Activated CD8-positive, alpha-beta memory T cell treated with anti-CD3 and anti-CD28 coated beads, Interleukin-2, amount 10 ng/mL, durations not matched to agents 7 days and 5 days (primary cell): ENCODE results near the gene DNAJC8. TPM values are rescaled to one million over a fixed set of nuclear protein-coding genes. Genes with fewer than 3 reads are reported as not detected.

Source experiments
- ATAC-seq: fragments of 150-1000 bp; cut with Tn5 transposase; one replicate; pipeline ENCODE4 v1.10.0; 2021; ENCODE audit warnings: moderate library complexity
- CTCF ChIA-PET: fragments of 350-600 bp; sonication (Branson Sonifier 250); formaldehyde crosslinking; loops from one replicate; lab custom pipeline; 2021; ENCODE audit warnings: antibody characterized with exemption; lab: Charles Lee
- DNase-seq: peaks from one replicate; pipeline ENCODE4 v3.0.0-alpha.2; 2020
- H3K27ac Mint-ChIP-seq: one replicate; pipeline ENCODE4 v1.8.0; 2021; ENCODE audit warnings: mild to moderate bottlenecking, mixed read lengths
- H3K27me3 Mint-ChIP-seq: one replicate; pipeline ENCODE4 v1.8.0; 2021; ENCODE audit warnings: mixed read lengths
- H3K36me3 Mint-ChIP-seq: one replicate; pipeline ENCODE4 v1.8.0; 2021; ENCODE audit warnings: mild to moderate bottlenecking, mixed read lengths
- H3K4me1 Mint-ChIP-seq: one replicate; pipeline ENCODE4 v1.8.0; 2021; ENCODE audit warnings: mixed read lengths
- H3K4me3 Mint-ChIP-seq: one replicate; pipeline ENCODE4 v1.8.0; 2021; ENCODE audit warnings: mild to moderate bottlenecking, moderate library complexity, mixed read lengths
- H3K9me3 Mint-ChIP-seq: one replicate; pipeline ENCODE4 v1.8.0; 2022; ENCODE audit warnings: low read depth, mixed read lengths
- total RNA-seq, 2 experiments: library from RNA; stranded (reverse); gene quantifications; one replicate each; pipeline ENCODE4 v1.2.3, GENCODE V29; 2021

The DNAJC8 gene
- total RNA-seq, 2 experiments from 2014 or later = 103 to 114 TPM

- Mint-ChIP-seq H3K27me3 (no peaks in the 10 kb centered on the region), H3K4me3 (no peak overlapping the region), H3K9me3 (no peaks in the 10 kb centered on the region), H3K27ac (no peak overlapping the region), H3K4me1 (peaks cover 29% of the 10 kb centered on the region), H3K36me3 (peaks cover 33% of the 10 kb centered on the region)
- CTCF ChIA-PET = no interaction called here
- DNase-seq (no peak), ATAC-seq (no peak)
Observed at GRCh38 chr1:28229089-28229488, 3.7 kb downstream of the DNAJC8 start.

DNA sequence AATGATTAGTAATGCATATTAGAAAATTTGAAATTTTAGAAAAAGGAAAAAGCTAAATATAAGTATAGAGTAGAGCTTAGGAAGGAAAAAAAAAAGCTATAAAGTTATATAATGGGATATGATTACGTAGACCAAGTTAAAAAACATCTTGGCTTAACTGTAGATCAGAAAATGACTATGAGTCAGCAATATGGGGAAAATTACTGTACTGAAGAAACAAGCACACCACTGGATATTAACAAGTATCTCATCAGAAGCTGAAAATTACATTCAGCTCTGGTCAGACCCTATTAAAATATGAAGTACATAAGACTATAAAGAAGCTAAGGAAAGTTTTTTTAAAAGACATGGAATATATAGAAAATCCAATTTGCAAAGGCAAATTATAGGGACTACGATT, 19.5 kb downstream of the DNAJC8 start:
- DNase-seq (no peak), ATAC-seq (no peak)
- Mint-ChIP-seq H3K9me3 (no peaks in the 10 kb centered on the region), H3K27ac (no peak overlapping the region), H3K4me1 (peaks cover 7% of the 10 kb centered on the region), H3K4me3 (no peak overlapping the region), H3K36me3 (peaks cover 24% of the 10 kb centered on the region), H3K27me3 (no peaks in the 10 kb centered on the region)
- CTCF ChIA-PET = interaction anchor here (0.6 to 11.1 kb wide), 3 partner anchors 14 to 121 kb away, joined by 3 to 206 read pairs (median 4); partner anchors contain the start of gene EYA3

DNA sequence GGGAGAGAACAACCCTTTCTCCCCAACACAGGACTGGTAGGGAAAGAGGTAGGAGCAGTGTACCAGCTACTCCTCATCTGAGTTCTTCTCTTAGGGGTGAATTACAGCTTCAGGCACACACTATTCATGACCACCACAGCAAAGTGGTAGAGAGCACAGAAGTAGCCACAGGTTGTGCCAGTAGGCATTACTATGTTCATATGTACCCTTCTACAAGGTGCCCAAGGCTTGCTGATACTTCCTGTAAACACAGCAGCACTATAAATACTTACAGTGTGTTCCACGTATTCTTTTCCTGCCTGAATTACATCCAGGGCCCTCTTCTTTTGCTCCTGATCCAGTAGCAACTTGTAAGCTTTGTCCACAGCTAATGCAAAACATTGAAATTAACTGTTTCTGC, 23.1 kb downstream of the DNAJC8 start:
- H3K4me1 Mint-ChIP-seq = peaks cover 7% of the 10 kb centered on the region
- peaks cover 35% of the 10 kb centered on the region for H3K36me3 Mint-ChIP-seq
- no peak overlapping the region for H3K27ac Mint-ChIP-seq
- H3K27me3 Mint-ChIP-seq = no peaks in the 10 kb centered on the region
- H3K9me3 Mint-ChIP-seq = no peaks in the 10 kb centered on the region
- H3K4me3 Mint-ChIP-seq = no peak overlapping the region
- CTCF ChIA-PET = interaction anchor here (0.7 to 11.1 kb wide), 23 partner anchors 11 to 527 kb away, joined by 3 to 206 read pairs (median 4); partner anchors contain the start of genes ATP5IF1, EYA3, MED18 and XKR8
- ATAC-seq (no peak), DNase-seq (no peak)

DNA sequence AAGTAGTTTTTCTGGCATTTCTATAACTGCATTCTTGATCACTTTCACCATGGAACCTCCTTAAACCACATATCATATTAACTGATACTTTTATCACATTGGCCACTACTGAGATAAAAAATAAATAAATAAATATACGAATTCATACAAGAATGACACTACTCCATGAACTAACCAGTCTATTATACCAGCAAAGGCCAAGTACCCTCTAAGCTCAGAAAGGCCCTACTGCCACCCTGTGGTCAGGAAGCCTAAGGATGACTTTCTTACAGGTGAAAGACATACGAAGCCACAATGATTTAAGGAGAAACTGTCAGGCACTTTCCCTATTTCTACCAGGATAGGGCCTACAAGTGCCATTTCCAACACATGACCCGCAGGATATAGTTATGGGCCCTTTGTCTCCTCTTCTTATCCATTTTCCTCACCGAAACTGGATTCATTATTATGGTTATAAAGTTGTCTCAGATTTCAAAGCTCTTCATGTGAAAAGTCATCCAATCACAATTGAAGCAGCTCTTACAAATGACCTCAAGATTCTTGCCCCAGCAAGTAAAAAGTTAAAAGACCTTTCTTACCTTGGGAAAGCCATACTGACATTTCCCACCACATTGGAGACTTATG, 23.9 kb downstream of the DNAJC8 start:
- CTCF ChIA-PET = interaction anchor here (0.8 to 11.1 kb wide), 30 partner anchors 9 to 528 kb away, joined by 3 to 206 read pairs (median 4); partner anchors contain the start of genes ATP5IF1, EYA3, MED18 and XKR8
- DNase-seq = peak; percentile 84
- H3K9me3 Mint-ChIP-seq = no peaks in the 10 kb centered on the region
- H3K4me1 Mint-ChIP-seq = peaks cover 8% of the 10 kb centered on the region
- H3K27me3 Mint-ChIP-seq = no peaks in the 10 kb centered on the region
- no peak overlapping the region for H3K27ac Mint-ChIP-seq
- H3K36me3 Mint-ChIP-seq = peaks cover 42% of the 10 kb centered on the region
- peak; percentile 93 for ATAC-seq
- no peak overlapping the region for H3K4me3 Mint-ChIP-seq

GRCh38 chr1:28205243-28205642, 27.6 kb downstream of the DNAJC8 start:
- Mint-ChIP-seq H3K36me3 (peaks cover 63% of the 10 kb centered on the region), H3K27ac (no peak overlapping the region), H3K4me3 (no peak overlapping the region), H3K27me3 (no peaks in the 10 kb centered on the region), H3K4me1 (peaks cover 24% of the 10 kb centered on the region), H3K9me3 (no peaks in the 10 kb centered on the region)
- no peak for DNase-seq
- no peak for ATAC-seq
- CTCF ChIA-PET = interaction anchor here (1.5 to 11.1 kb wide), 3 partner anchors 92 to 432 kb away, joined by 3 to 206 read pairs (median 3); partner anchors contain the start of genes EYA3 and STX12

GRCh38 chr1:28200234-28200873, 32.5 kb downstream of the DNAJC8 start:
- H3K36me3 Mint-ChIP-seq = peaks cover 75% of the 10 kb centered on the region
- H3K27ac Mint-ChIP-seq = peak overlapping the region; percentile 97
- CTCF ChIA-PET = interaction anchor here (1.1 to 3.9 kb wide), 3 partner anchors 8 to 109 kb away, joined by 5 to 21 read pairs (median 5); no protein-coding TSS in a partner anchor
- no peak for DNase-seq
- H3K9me3 Mint-ChIP-seq = peaks cover 6% of the 10 kb centered on the region
- peak overlapping the region; percentile 55 for H3K4me3 Mint-ChIP-seq
- H3K4me1 Mint-ChIP-seq = peaks cover 51% of the 10 kb centered on the region
- no peaks in the 10 kb centered on the region for H3K27me3 Mint-ChIP-seq
- ATAC-seq = no peak

- H3K27ac Mint-ChIP-seq = peak overlapping the region; percentile 97
- peak overlapping the region; percentile 55 for H3K4me3 Mint-ChIP-seq
- peaks cover 6% of the 10 kb centered on the region for H3K9me3 Mint-ChIP-seq
- peak; percentile 97 for DNase-seq
- H3K4me1 Mint-ChIP-seq = peaks cover 56% of the 10 kb centered on the region
- CTCF ChIA-PET = interaction anchor here (1.1 to 3.9 kb wide), 4 partner anchors 9 to 108 kb away, joined by 5 to 21 read pairs (median 5); no protein-coding TSS in a partner anchor
- peak; percentile 88 for ATAC-seq
- H3K36me3 Mint-ChIP-seq = peaks cover 69% of the 10 kb centered on the region
- no peaks in the 10 kb centered on the region for H3K27me3 Mint-ChIP-seq
Observed at GRCh38 chr1:28199328-28200233, 33.2 kb downstream of the DNAJC8 start.

DNA sequence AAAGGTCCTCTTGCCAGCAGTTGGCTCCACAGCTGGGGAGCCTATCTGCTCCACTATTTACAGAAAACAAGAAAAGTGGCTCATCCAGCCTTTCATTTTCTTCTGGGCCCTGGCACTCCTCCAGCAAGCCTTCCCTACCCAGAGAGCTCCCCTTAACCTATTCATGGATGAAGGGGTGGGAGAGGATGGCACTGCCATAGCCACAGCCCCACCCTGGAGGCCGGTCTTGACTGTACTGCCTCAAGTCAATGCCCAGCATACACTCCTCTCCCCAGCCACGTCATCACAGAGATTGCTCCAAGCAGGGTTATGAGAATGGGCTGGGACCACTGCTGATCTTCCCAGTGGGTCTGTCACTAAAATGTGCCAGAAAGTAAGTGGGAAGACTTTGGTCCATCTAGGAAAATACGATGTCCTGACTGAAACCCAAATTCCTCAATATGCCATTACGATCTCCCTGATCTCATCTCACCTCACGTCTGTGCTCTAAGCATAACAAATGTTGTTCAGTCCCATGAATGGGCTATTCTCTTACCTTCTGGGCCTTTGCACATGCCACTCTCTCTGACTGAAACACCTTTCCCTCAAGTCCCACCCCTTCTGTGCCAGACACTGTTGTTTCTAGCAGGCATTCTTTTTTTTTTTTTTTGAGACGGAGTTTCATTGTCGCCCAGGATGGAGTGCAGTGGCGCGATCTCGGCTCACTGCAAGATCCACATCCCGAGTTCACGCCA, 35.0 kb downstream of the DNAJC8 start:
- ATAC-seq = no peak
- CTCF ChIA-PET = interaction anchor here (0.7 to 3.9 kb wide), 5 partner anchors 8 to 162 kb away, joined by 3 to 21 read pairs (median 5); no protein-coding TSS in a partner anchor
- H3K4me1 Mint-ChIP-seq = peaks cover 53% of the 10 kb centered on the region
- no peak for DNase-seq
- no peak overlapping the region for H3K4me3 Mint-ChIP-seq
- H3K27me3 Mint-ChIP-seq = no peaks in the 10 kb centered on the region
- peak overlapping the region; percentile 62 for H3K27ac Mint-ChIP-seq
- H3K36me3 Mint-ChIP-seq = peaks cover 55% of the 10 kb centered on the region
- peaks cover 6% of the 10 kb centered on the region for H3K9me3 Mint-ChIP-seq

- CTCF ChIA-PET = interaction anchor here (0.5 to 2.4 kb wide), 3 partner anchors 13 to 236 kb away, joined by 3 to 13 read pairs (median 3); no protein-coding TSS in a partner anchor
- Mint-ChIP-seq H3K27me3 (no peaks in the 10 kb centered on the region), H3K27ac (no peak overlapping the region), H3K4me1 (peaks cover 52% of the 10 kb centered on the region), H3K4me3 (no peak overlapping the region), H3K36me3 (peaks cover 48% of the 10 kb centered on the region), H3K9me3 (peaks cover 6% of the 10 kb centered on the region)
- no peak for DNase-seq
- ATAC-seq = no peak
Observed at GRCh38 chr1:28196330-28196729, 36.5 kb downstream of the DNAJC8 start.

DNA sequence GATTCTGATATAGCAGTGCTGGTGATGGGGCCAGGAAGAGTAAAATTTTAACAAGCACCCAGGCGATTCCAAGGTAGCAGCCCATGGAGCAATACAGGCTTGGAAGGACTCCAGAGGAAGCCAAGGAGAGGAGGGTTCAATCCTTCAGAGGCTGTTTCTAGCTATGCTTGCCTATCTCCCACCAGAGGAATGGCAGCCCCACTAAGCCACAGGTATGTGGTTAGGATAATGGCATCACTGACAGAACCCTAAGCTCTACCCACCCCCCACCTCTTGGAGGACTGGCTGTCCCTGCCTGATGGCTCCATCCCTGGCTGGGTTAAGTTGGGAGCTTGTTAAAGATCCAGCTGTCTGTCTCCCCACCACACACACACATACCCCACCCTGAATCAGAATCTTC, 37.0 kb downstream of the DNAJC8 start:
- H3K9me3 Mint-ChIP-seq = peaks cover 6% of the 10 kb centered on the region
- CTCF ChIA-PET = interaction anchor here (0.5 to 2.4 kb wide), 4 partner anchors 13 to 237 kb away, joined by 3 to 13 read pairs (median 4); no protein-coding TSS in a partner anchor

DNA sequence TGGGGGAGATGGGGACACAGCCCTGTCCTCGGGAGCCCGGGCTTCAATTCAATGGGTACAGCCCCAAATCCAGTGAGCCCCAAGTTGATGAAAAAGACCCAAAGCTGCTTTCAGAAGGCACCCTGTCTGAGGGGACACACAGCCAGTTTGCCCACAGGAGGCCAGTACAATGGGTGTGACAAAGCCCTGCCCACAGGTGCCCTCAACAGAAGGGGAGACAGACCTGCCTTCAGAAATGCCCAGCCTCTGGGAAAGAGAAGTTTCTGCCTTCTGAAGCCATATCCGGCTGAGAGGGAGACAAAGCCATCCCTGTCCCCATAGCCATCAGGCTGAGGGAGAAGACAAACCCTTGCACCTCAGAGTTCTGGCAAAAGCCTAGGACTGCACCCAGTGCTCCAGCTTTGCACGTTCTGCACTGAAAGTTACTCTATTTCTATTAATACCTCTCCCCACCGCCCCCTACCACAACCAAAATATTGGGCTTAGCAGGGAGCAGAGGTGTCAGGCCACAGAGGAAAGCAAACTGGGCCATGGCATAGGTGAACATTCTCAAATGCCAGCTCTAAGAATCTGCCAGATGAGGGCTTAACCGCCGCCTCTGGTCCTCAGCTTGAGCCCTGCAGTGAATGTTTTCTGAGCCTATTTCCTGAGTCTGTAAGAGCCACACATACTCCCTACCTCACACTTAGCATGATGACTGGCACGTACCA, 38.3 kb downstream of the DNAJC8 start:
- DNase-seq (no peak), ATAC-seq (no peak)
- peaks cover 6% of the 10 kb centered on the region for H3K9me3 Mint-ChIP-seq
- H3K36me3 Mint-ChIP-seq = peaks cover 33% of the 10 kb centered on the region
- H3K4me1 Mint-ChIP-seq = peaks cover 34% of the 10 kb centered on the region
- CTCF ChIA-PET = interaction anchor here (0.7 to 1.5 kb wide), 2 partner anchors 10 to 25 kb away, joined by 3 to 4 read pairs; no protein-coding TSS in a partner anchor
- H3K27ac Mint-ChIP-seq = no peak overlapping the region
- no peak overlapping the region for H3K4me3 Mint-ChIP-seq
- H3K27me3 Mint-ChIP-seq = peaks cover 7% of the 10 kb centered on the region

More for the DNA sequence above, 37.0 kb downstream of the DNAJC8 start:
- DNase-seq (no peak), ATAC-seq (no peak)
- Mint-ChIP-seq H3K27ac (no peak overlapping the region), H3K4me1 (peaks cover 46% of the 10 kb centered on the region), H3K36me3 (peaks cover 42% of the 10 kb centered on the region), H3K27me3 (peaks cover 3% of the 10 kb centered on the region), H3K4me3 (no peak overlapping the region)
